Activated CD8-positive, alpha-beta memory T cell treated with anti-CD3 and anti-CD28 coated beads, Interleukin-2, amount 10 ng/mL, durations not matched to agents 7 days and 5 days (primary cell): ENCODE results near the gene TCTN3. TPM values are rescaled to one million over a fixed set of nuclear protein-coding genes. Genes with fewer than 3 reads are reported as not detected.

Experiments used
- ATAC-seq: fragments of 150-1000 bp; cut with Tn5 transposase; one replicate; pipeline ENCODE4 v1.10.0; 2021; ENCODE audit warnings: moderate library complexity
- CTCF ChIA-PET: fragments of 350-600 bp; sonication (Branson Sonifier 250); formaldehyde crosslinking; loops from one replicate; lab custom pipeline; 2021; ENCODE audit warnings: antibody characterized with exemption; lab: Charles Lee
- DNase-seq: peaks from one replicate; pipeline ENCODE4 v3.0.0-alpha.2; 2020
- H3K27ac Mint-ChIP-seq: one replicate; pipeline ENCODE4 v1.8.0; 2021; ENCODE audit warnings: mild to moderate bottlenecking, mixed read lengths
- H3K27me3 Mint-ChIP-seq: one replicate; pipeline ENCODE4 v1.8.0; 2021; ENCODE audit warnings: mixed read lengths
- H3K36me3 Mint-ChIP-seq: one replicate; pipeline ENCODE4 v1.8.0; 2021; ENCODE audit warnings: mild to moderate bottlenecking, mixed read lengths
- H3K4me1 Mint-ChIP-seq: one replicate; pipeline ENCODE4 v1.8.0; 2021; ENCODE audit warnings: mixed read lengths
- H3K4me3 Mint-ChIP-seq: one replicate; pipeline ENCODE4 v1.8.0; 2021; ENCODE audit warnings: mild to moderate bottlenecking, moderate library complexity, mixed read lengths
- H3K9me3 Mint-ChIP-seq: one replicate; pipeline ENCODE4 v1.8.0; 2022; ENCODE audit warnings: low read depth, mixed read lengths
- total RNA-seq, 2 experiments: library from RNA; stranded (reverse); gene quantifications; one replicate each; pipeline ENCODE4 v1.2.3, GENCODE V29; 2021

Gene TCTN3
- total RNA-seq, 2 experiments from 2014 or later, result 29.7 to 69.2 TPM

DNA sequence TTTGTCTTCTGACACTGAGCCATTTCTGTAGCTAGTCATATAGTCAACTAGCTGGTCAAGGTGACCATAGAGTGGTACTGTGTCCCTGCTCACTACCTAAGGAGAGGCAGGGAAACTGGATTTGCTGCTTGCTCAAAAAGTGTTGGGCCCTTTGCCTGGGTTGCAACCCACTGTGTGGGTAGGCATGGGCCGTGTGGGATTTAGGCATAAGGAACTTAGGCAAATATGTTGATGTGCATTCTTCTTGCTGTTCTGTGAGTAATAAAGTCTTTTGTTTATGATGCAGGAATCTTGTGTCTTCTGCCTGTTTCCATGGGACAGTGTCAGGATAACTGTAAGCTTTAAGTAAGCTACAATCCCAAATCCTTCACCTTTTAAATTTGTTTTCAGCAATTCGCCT lies 23.1 kb upstream of the TCTN3 start:
- ATAC-seq (no peak), DNase-seq (no peak)
- no peaks in the 10 kb centered on the region for H3K9me3 Mint-ChIP-seq
- no peak overlapping the region for H3K27ac Mint-ChIP-seq
- H3K4me3 Mint-ChIP-seq, result no peak overlapping the region
- CTCF ChIA-PET, result no interaction called here
- peaks cover 2% of the 10 kb centered on the region for H3K27me3 Mint-ChIP-seq
- H3K4me1 Mint-ChIP-seq, result peaks cover 2% of the 10 kb centered on the region
- H3K36me3 Mint-ChIP-seq, result no peaks in the 10 kb centered on the region

DNA sequence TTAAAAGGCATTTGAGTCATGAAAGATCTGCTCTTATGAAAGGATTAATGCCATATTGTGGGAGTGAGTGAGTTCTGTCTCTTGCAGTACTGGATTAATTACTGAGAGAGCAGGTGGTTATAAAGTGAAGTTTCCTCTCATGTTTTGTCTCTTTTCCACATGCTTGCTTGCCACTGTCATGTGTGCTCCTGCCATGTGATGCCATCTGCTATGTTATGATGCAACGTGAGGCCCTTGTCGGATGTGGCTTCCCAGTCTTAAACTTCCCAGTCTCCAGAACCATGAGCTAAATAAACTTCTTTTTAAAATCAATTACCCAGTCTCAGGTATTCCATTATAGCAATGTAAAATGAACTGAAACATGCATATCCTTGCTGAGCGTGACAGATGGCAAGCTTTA lies 22.7 kb upstream of the TCTN3 start:
- H3K27ac Mint-ChIP-seq, result no peak overlapping the region
- peaks cover 2% of the 10 kb centered on the region for H3K27me3 Mint-ChIP-seq
- no peaks in the 10 kb centered on the region for H3K9me3 Mint-ChIP-seq
- DNase-seq (no peak), ATAC-seq (no peak)
- no peak overlapping the region for H3K4me3 Mint-ChIP-seq
- peaks cover 2% of the 10 kb centered on the region for H3K4me1 Mint-ChIP-seq
- peaks cover 1% of the 10 kb centered on the region for H3K36me3 Mint-ChIP-seq
- CTCF ChIA-PET, result interaction anchor here (1.1 kb wide), 1 partner anchor 23 kb away, joined by 5 read pairs; the partner anchor contains the start of gene TCTN3

DNA sequence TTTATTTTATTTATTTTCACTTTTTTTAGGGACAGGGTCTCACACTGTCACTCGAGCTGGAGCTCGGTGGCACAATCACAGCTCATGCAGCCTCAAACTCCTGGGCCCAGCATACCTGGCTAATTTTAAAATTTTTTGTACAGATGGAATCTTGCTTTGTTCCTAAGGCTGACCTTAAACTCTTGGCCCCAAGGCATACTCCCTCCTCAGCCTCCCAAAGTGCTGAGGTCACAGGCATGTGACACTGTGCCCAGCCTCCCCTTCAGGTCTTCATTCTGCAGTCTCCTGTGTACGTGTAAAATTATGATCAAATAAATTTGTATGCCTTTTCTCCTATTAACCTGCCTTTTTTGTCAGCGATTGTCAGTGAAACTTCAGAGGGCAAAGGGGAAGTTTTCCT lies 17.8 kb upstream of the TCTN3 start:
- DNase-seq (no peak), ATAC-seq (no peak)
- peaks cover 4% of the 10 kb centered on the region for H3K36me3 Mint-ChIP-seq
- peaks cover 9% of the 10 kb centered on the region for H3K4me1 Mint-ChIP-seq
- CTCF ChIA-PET, result interaction anchor here (1.8 kb wide), 1 partner anchor 17 kb away, joined by 10 read pairs; the partner anchor contains the start of gene TCTN3
- no peak overlapping the region for H3K27ac Mint-ChIP-seq
- no peak overlapping the region for H3K4me3 Mint-ChIP-seq
- H3K27me3 Mint-ChIP-seq, result no peaks in the 10 kb centered on the region
- peaks cover 1% of the 10 kb centered on the region for H3K9me3 Mint-ChIP-seq

DNA sequence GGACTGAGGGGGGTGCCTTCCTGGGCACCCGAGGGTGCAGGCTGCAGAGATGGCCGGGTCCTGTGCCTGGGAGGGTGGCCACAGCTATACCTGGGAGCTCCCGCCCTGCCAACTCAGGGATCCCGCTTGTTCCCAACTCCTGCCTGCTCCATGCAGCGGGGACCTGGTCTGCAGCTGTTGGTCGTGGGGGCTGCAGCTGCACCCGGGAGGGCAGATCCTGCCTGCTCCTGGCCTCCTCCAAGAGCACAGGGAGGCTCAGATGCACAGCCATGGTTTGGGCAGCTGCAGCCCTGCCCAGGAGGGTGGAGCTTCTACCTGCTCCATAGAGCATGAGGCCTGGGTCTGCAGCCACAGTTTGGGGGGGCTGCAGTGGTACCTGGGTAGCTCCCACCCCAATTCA lies 13.3 kb upstream of the TCTN3 start:
- peaks cover 7% of the 10 kb centered on the region for H3K9me3 Mint-ChIP-seq
- H3K27me3 Mint-ChIP-seq, result no peaks in the 10 kb centered on the region
- DNase-seq (no peak), ATAC-seq (no peak)
- no peak overlapping the region for H3K4me3 Mint-ChIP-seq
- H3K36me3 Mint-ChIP-seq, result peaks cover 7% of the 10 kb centered on the region
- no peak overlapping the region for H3K27ac Mint-ChIP-seq
- peaks cover 8% of the 10 kb centered on the region for H3K4me1 Mint-ChIP-seq
- CTCF ChIA-PET, result interaction anchor here (6.2 kb wide), 1 partner anchor 13 kb away, joined by 36 read pairs; the partner anchor contains the start of gene TCTN3

DNA sequence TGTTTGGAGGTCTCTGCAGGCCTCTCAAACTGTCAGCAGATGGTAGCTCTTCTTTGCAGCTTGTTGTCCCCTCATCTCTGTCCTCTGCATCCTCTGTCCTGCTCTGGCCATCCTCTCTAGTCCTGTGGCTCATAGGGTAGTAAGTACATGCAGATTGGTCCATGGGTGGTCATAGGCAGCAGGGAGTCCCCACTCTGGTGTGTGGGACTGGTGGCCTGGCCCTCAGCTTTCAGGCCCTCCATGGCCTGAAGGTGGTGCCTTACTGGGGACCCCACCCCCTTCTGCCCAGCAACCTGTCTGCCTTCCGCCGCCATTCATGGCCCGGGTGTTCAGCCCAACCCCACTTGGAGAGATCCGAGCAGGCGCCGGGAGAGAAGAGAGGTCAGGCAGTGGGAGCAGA lies 12.8 kb upstream of the TCTN3 start:
- no peak for DNase-seq
- H3K27ac Mint-ChIP-seq, result no peak overlapping the region
- peaks cover 6% of the 10 kb centered on the region for H3K36me3 Mint-ChIP-seq
- H3K27me3 Mint-ChIP-seq, result no peaks in the 10 kb centered on the region
- peaks cover 7% of the 10 kb centered on the region for H3K9me3 Mint-ChIP-seq
- CTCF ChIA-PET, result interaction anchor here (0.6 to 6.2 kb wide), 2 partner anchors 12 to 318 kb away, joined by 3 to 36 read pairs; partner anchors contain the start of gene TCTN3
- H3K4me1 Mint-ChIP-seq, result peaks cover 8% of the 10 kb centered on the region
- no peak overlapping the region for H3K4me3 Mint-ChIP-seq
- ATAC-seq, result no peak

DNA sequence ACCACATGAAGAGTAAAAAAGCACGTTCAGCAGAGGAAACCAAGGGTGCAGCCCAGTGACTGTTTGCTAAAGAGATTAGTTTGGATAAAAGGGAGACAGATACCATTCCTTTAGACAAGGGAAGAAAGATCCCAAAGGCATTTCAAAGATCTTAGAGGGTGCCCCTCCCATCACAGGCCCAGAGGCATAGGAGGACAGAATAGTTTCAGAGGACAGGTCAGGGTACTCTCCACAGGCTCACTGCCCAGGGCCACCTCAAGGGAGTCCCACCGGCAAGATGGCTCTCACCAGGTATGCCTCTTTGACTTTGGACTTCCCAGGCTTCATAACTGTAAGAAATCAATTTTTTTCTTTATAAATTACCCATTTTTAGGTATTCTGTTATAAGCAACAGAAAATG lies 4.7 kb upstream of the TCTN3 start:
- Mint-ChIP-seq H3K9me3 (peaks cover 4% of the 10 kb centered on the region), H3K27me3 (peaks cover 2% of the 10 kb centered on the region), H3K4me3 (no peak overlapping the region), H3K4me1 (peaks cover 5% of the 10 kb centered on the region), H3K36me3 (peaks cover 14% of the 10 kb centered on the region), H3K27ac (no peak overlapping the region)
- CTCF ChIA-PET, result interaction anchor here (7.6 kb wide), 1 partner anchor 140 kb away, joined by 444 read pairs; no protein-coding TSS in a partner anchor
- ATAC-seq, result no peak
- no peak for DNase-seq

DNA sequence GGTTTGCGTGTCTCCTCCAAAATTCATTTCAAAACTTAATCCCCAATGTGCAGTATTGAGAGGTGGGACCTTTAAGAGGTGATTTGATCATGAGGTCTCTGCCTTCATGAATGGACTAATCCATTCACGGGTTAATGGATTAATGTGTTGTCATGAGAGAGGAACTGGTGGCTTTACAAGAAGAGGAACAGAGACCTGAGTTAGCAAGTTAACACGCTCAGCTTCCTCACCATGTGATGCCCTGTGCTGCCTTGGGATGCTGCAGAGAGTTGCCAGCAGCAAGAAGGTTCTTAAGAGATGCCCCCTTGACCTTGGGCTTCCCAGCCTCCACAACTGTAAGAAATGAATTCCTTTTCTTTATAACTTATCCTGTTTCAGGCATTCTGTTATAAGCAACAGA lies 3.7 kb upstream of the TCTN3 start:
- Mint-ChIP-seq H3K4me1 (peaks cover 13% of the 10 kb centered on the region), H3K27me3 (peaks cover 2% of the 10 kb centered on the region), H3K4me3 (no peak overlapping the region), H3K9me3 (peaks cover 4% of the 10 kb centered on the region), H3K27ac (no peak overlapping the region), H3K36me3 (peaks cover 19% of the 10 kb centered on the region)
- DNase-seq (no peak), ATAC-seq (no peak)
- CTCF ChIA-PET, result interaction anchor here (7.6 kb wide), 1 partner anchor 141 kb away, joined by 444 read pairs; no protein-coding TSS in a partner anchor

DNA sequence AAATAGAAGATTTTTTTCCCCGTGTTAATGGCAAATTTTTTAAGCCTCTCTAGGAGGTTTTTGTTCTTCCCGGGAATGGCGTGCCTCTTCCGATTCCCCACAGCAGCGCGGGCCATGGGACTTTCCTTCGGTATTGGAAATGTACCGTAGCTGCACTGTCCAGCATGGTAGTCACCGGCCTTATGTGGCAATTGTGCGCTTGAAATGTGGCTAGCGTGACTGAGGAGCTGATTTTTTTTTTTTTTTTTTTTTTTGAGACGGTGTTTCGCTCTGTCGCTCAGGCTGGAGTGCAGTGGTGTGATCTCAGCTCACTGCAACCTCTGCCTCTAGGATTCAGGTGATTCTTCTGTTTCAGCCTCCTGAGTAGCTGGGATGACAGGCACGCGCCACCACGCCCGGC lies 938 bp upstream of the TCTN3 start:
- H3K27ac Mint-ChIP-seq, result peak overlapping the region; percentile 44
- peaks cover 33% of the 10 kb centered on the region for H3K36me3 Mint-ChIP-seq
- ATAC-seq (no peak), DNase-seq (no peak)
- H3K4me1 Mint-ChIP-seq, result peaks cover 38% of the 10 kb centered on the region
- CTCF ChIA-PET, result interaction anchor here (0.9 to 7.6 kb wide), 37 partner anchors 10 to 436 kb away, joined by 3 to 444 read pairs (median 9); partner anchors contain the start of genes ALDH18A1, CC2D2B, ENTPD1 and ZNF518A
- peaks cover 4% of the 10 kb centered on the region for H3K9me3 Mint-ChIP-seq
- H3K4me3 Mint-ChIP-seq, result no peak overlapping the region
- H3K27me3 Mint-ChIP-seq, result peaks cover 2% of the 10 kb centered on the region

DNA sequence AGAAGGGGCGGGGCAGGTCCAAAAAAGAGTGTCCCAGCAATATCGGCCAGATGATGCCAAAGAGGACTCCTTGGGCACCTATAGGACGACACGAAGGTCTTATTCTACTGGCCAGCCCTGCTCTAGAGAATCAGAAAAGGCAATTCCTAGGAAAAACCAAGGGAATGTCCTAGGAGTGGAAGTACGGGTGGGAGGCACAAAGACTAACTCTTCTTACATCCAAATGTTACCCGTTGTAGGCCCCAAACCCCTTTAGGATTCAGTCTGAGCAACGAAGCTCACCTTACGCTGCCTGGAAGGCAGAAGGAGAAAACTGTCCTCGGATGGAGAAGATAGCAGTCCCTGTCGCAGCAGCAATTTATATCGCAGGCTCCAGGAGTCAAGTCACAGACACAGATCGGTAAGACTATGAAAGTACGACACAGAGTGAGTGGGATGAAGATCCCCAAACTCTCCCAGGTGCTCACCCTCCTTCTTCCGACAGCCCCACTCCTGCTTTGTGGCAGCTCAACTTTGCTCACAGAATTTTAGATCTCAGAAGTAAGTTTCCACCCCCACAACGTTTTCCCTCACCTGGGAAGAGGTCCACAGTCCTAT lies 558 bp downstream of the TCTN3 start:
- CTCF ChIA-PET, result interaction anchor here (0.6 to 7.6 kb wide), 69 partner anchors 9 to 645 kb away, joined by 3 to 444 read pairs (median 5); partner anchors contain the start of genes ALDH18A1, CC2D2B, ENTPD1 and ZNF518A
- DNase-seq (no peak), ATAC-seq (no peak)
- Mint-ChIP-seq H3K27me3 (no peaks in the 10 kb centered on the region), H3K4me3 (peak overlapping the region; percentile 99), H3K36me3 (peaks cover 37% of the 10 kb centered on the region), H3K27ac (peak overlapping the region; percentile 85), H3K4me1 (peaks cover 51% of the 10 kb centered on the region), H3K9me3 (peaks cover 4% of the 10 kb centered on the region)

DNA sequence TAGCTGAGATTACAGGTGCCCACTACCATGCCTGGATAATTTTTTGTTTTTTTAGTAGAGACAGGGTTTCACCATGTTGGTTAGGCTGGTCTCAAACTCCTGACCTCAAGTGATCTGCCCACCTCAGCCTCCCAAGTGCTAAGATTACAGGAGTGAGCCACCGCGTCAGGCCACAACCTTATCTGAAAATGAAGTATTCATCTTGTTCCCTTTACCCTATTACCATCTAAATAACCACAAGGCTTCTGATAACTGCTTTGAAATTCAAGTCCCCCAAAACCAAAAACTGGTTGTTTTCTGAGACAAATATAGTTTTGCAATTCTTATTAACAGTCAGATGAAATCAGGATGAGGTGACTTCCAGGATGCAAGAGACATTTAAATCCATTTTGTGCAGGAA lies 2.4 kb downstream of the TCTN3 start:
- no peak for DNase-seq
- no peaks in the 10 kb centered on the region for H3K27me3 Mint-ChIP-seq
- CTCF ChIA-PET, result interaction anchor here (5.8 to 7.6 kb wide), 2 partner anchors 147 to 174 kb away, joined by 143 to 444 read pairs; no protein-coding TSS in a partner anchor
- no peaks in the 10 kb centered on the region for H3K9me3 Mint-ChIP-seq
- H3K4me1 Mint-ChIP-seq, result peaks cover 51% of the 10 kb centered on the region
- ATAC-seq, result no peak
- H3K27ac Mint-ChIP-seq, result peak overlapping the region; percentile 43
- H3K4me3 Mint-ChIP-seq, result peak overlapping the region; percentile 99
- peaks cover 38% of the 10 kb centered on the region for H3K36me3 Mint-ChIP-seq

DNA sequence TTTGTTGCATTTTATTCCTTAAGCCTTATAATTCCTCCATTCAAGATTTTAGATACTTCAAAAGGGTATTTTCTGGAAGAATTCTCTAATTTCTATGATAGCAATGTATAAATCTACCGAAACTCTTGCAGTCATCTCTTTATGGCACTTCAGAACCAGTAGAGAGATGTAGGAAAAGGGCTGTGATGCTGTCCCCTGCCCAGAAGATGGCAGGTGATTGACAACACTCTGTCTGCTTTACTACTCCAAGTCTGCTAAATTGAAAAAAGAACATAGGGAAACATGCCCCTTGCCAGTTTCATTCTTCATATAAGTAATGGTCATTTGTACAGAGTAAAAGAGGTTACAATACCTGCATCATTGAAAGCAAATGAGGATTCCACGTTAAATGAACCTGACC lies 5.1 kb downstream of the TCTN3 start:
- CTCF ChIA-PET, result interaction anchor here (1.0 to 2.5 kb wide), 3 partner anchors 9 to 177 kb away, joined by 7 to 11 read pairs (median 7); no protein-coding TSS in a partner anchor
- no peak for DNase-seq
- H3K36me3 Mint-ChIP-seq, result peaks cover 58% of the 10 kb centered on the region
- no peaks in the 10 kb centered on the region for H3K27me3 Mint-ChIP-seq
- no peak overlapping the region for H3K27ac Mint-ChIP-seq
- no peaks in the 10 kb centered on the region for H3K9me3 Mint-ChIP-seq
- H3K4me3 Mint-ChIP-seq, result no peak overlapping the region
- peaks cover 46% of the 10 kb centered on the region for H3K4me1 Mint-ChIP-seq
- no peak for ATAC-seq

DNA sequence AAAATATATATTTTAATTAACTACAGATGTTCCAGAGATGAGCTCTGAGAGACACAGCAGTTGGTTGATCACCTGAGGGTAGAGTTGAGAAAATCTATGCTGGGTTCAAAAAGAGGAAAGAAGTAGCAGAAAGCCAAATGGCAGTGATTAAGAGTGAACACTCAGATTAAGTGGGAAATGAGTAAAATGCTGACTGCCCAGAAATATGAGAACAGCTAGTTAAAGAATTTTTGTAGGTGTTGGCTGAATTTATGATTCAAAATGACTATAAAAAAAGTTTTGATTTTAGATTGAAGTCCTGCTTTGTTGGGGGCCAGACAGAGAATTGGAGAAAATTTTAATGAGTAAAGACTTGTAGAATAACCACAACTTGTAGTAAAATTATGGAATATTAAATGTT lies 9.8 kb downstream of the TCTN3 start:
- ATAC-seq (no peak), DNase-seq (no peak)
- H3K9me3 Mint-ChIP-seq, result no peaks in the 10 kb centered on the region
- CTCF ChIA-PET, result interaction anchor here (1.0 to 2.2 kb wide), 3 partner anchors 8 to 181 kb away, joined by 4 to 10 read pairs (median 6); partner anchors contain the start of gene TCTN3
- H3K27me3 Mint-ChIP-seq, result no peaks in the 10 kb centered on the region
- no peak overlapping the region for H3K27ac Mint-ChIP-seq
- no peak overlapping the region for H3K4me3 Mint-ChIP-seq
- H3K36me3 Mint-ChIP-seq, result peaks cover 52% of the 10 kb centered on the region
- H3K4me1 Mint-ChIP-seq, result peaks cover 7% of the 10 kb centered on the region

DNA sequence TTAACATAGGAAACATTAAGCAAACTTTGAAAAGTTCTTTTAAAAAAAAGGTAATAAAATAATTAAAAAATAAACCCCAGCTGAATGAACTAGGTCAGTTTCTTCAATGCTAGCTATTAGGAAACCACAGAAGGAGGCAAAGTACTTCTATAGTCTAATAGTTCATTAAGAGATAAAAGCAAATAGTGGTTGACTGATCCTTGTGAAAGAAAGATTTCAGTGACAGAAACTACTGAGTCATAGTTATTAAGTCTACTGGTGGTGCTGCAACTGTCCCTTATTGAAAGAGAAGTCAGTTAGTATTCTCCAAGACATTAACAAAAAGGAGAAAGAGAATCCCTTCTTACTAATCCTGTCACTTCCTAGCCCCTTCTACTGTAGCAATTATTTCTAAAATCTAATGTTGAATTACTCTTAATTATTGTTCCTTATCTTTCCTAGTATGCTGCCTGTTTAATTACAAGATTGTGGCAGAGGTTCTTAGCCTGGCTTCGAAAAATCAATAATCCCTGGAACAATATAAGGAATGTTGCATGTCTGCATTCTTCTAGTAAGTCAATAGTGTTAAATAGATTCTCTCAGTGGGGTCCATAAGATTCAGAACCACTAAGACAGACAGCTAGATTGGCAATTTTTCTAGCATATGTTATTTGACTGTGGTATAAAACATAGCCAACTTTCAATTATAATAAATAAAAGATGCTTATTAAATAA lies 18.2 kb downstream of the TCTN3 start:
- no peaks in the 10 kb centered on the region for H3K27me3 Mint-ChIP-seq
- no peaks in the 10 kb centered on the region for H3K4me1 Mint-ChIP-seq
- CTCF ChIA-PET, result no interaction called here
- H3K36me3 Mint-ChIP-seq, result peaks cover 30% of the 10 kb centered on the region
- no peaks in the 10 kb centered on the region for H3K9me3 Mint-ChIP-seq
- ATAC-seq (no peak), DNase-seq (no peak)
- no peak overlapping the region for H3K27ac Mint-ChIP-seq
- no peak overlapping the region for H3K4me3 Mint-ChIP-seq
